ENCODE results near the gene ANKRD11. TPM values are rescaled to one million over a fixed set of nuclear protein-coding genes. Genes with fewer than 3 reads are reported as not detected.
"Not testable (repeated sequence)": the region's sequence is repeated elsewhere in the genome, so short reads cannot be mapped to it uniquely, and the experiment has no call there.

The ANKRD11 gene
- total RNA-seq, 1 experiment from 2014 or later: 266 TPM

DNA sequence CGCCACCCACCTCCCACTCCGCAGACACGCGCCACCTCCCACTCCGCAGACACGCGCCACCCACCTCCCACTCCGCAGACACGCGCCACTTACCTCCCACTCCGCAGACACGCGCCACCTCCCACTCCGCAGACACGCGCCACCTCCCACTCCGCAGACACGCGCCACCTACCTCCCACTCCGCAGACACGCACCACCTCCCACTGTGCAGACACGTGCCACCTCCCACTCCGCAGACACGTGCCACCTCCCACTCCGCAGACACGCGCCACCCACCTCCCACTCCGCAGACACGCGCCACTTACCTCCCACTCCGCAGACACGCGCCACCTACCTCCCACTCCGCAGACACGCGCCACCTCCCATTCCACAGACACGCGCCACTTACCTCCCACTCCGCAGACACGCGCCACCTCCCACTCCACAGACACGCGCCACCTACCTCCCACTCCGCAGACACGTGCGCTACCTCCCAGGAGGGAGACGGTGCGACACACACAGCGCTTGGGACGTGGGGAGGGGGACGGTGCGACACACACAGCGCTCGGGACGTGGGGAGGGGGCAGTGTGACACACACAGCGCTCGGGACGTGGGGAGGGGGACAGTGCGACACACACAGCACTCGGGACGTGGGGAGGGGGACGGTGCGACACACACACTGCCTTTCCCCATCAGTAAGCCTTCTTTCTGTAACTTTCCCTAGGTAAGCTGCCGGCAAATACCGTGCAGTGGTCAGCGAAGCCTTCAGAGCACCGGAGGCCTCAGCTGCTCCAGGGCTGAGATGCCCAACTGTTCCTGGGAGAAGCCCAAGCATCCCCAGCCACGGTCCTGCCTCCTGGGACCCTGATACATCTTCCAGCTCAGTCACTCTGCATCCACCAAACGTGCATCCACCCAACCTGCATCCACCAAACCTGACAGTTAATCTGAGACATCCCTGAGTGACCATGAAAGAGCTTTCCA is 183.6 kb downstream of the ANKRD11 start:
- H2AFZ ChIP-seq (ENCODE audit: low read depth, low read length, poor library complexity, severe bottlenecking); H3K27ac ChIP-seq (ENCODE audit: low read depth, low read length); H3K27me3 ChIP-seq (ENCODE audit: insufficient read depth, low read length); DNase-seq (ENCODE audit: low read depth, low spot score); H3K9me3 ChIP-seq (ENCODE audit: control insufficient read depth in 1 of 2, insufficient read depth in 1 of 2, low read depth in 1 of 2, low read length in 2 of 2); BruUV-seq (replicated peaks); ATAC-seq; H3K4me2 ChIP-seq (ENCODE audit: low read length); H3K4me1 ChIP-seq (ENCODE audit: control insufficient read depth in 1 of 2, insufficient read depth in 2 of 2, low read length in 2 of 2); H3K9ac ChIP-seq (ENCODE audit: low read length); intact Hi-C loops (cut with micrococcal nuclease); RAD21 ChIA-PET (ENCODE audit: low non-redundant PET in 1 of 2, low total read pairs in 2 of 2, uncharacterized antibody in 2 of 2, unreplicated experiment in 2 of 2); CTCF ChIA-PET; H3K9me2 ChIP-seq (ENCODE audit: insufficient read depth); H3K4me3 ChIP-seq (replicated peaks in 1 of 2; ENCODE audit: low read depth in 1 of 2, low read length in 2 of 2); POLR2A ChIA-PET: not testable (repeated sequence)
- Histone ChIP-seq H3K79me2 (ENCODE audit: insufficient read depth, low read length) (peaks cover 89% of the 10 kb centered on the region), H4K20me1 (ENCODE audit: insufficient read depth) (peaks cover 24% of the 10 kb centered on the region), H3K36me3 (ENCODE audit: control insufficient read depth in 1 of 2, insufficient read depth in 2 of 2, low read length in 2 of 2) (peaks cover 16 to 39% of the 10 kb centered on the region in 2 experiments; a peak in 3 of 4 replicates)

DNA sequence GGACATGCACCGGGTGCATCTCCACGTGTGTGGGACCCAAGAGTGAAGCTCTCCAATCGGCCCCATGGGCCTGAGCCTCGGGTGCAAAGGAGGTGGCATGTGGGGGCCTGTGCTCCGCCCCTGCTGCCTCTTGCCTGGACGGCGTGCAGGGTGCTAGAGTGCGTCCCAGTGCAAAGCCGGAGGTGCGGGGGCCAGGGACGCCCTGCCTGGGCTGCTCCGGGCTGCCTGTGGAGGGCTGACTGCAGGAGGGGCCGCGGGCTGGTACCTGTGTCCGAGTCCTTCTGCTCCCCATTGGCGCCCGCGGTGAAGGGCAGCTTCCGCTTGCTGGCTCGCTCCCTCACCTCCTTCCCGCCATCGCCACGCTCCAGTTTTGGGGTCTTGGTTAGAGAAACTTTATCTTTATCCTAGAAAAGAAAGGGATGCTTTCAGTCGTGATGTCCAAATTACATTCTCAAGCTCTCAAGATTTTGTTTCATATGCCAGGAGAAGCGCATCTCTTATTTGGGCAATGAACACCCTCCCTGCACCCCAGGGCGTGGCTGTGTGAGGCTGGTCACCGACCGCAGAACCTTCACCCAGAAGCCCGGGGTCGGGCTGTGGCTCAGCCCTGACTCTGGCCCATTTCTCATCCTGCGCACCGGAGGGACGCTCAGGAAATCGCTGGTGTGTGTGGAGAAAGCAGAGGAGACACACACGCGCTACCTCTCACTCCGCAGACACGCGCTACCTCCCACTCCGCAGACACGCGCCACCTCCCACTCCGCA is 185.2 kb downstream of the ANKRD11 start:
- ATAC-seq: no peak
- intact Hi-C loops (cut with micrococcal nuclease): no loop called here
- no TSS peak for BruUV-seq (replicated peaks)

More for the DNA sequence above, 185.2 kb downstream of the ANKRD11 start:
- no peak for DNase-seq (ENCODE audit: low read depth, low spot score)
- ChIA-PET RAD21 (ENCODE audit: low non-redundant PET in 1 of 2, low total read pairs in 2 of 2, uncharacterized antibody in 2 of 2, unreplicated experiment in 2 of 2) (no interaction called here), POLR2A (no interaction called here), CTCF (no interaction called here)
- Histone ChIP-seq H3K9me2 (ENCODE audit: insufficient read depth) (no peaks in the 10 kb centered on the region), H3K36me3 (ENCODE audit: control insufficient read depth in 1 of 2, insufficient read depth in 2 of 2, low read length in 2 of 2) (peaks cover 16 to 27% of the 10 kb centered on the region in 2 experiments; a peak in 3 of 4 replicates), H2AFZ (ENCODE audit: low read depth, low read length, poor library complexity, severe bottlenecking) (no peak overlapping the region), H3K9ac (ENCODE audit: low read length) (no peak overlapping the region), H3K27me3 (ENCODE audit: insufficient read depth, low read length) (no peaks in the 10 kb centered on the region), H3K9me3 (ENCODE audit: control insufficient read depth in 1 of 2, insufficient read depth in 1 of 2, low read depth in 1 of 2, low read length in 2 of 2) (no peaks in the 10 kb centered on the region), H3K4me3 (replicated peaks in 1 of 2; ENCODE audit: low read depth in 1 of 2, low read length in 2 of 2) (no peak overlapping the region), H3K4me1 (ENCODE audit: control insufficient read depth in 1 of 2, insufficient read depth in 2 of 2, low read length in 2 of 2) (no peaks in the 10 kb centered on the region), H4K20me1 (ENCODE audit: insufficient read depth) (peaks cover 11% of the 10 kb centered on the region; the same call in 1 of the 2 replicates), H3K27ac (ENCODE audit: low read depth, low read length) (no peak overlapping the region; the same call in 1 of the 2 replicates), H3K79me2 (ENCODE audit: insufficient read depth, low read length) (peaks cover 89% of the 10 kb centered on the region), H3K4me2 (ENCODE audit: low read length) (no peak overlapping the region)
- no peak for TF ChIP-seq SRF (IDR thresholded peaks at IDR 0.05; ENCODE audit: low read depth)
- TF ChIP-seq FOSL1 (IDR thresholded peaks at IDR 0.05; ENCODE audit: low read depth): no peak
- TF ChIP-seq CTCF (IDR thresholded peaks at IDR 0.05 in 2 of 3, conservative IDR thresholded peaks at IDR 0.05 in 1 of 3; ENCODE audit: borderline replicate concordance in 1 of 3, insufficient read depth in 1 of 3, low read depth in 2 of 3, low read length in 2 of 3): no peak
- TF ChIP-seq YY1 (IDR thresholded peaks at IDR 0.05; ENCODE audit: extremely low read depth, insufficient replicate concordance, low read depth, low read length): no peak

Data from HCT116 (cell line).